K562 (cell line): ENCODE data around the gene CENPT. TPM values are rescaled to one million over a fixed set of nuclear protein-coding genes. Genes with fewer than 3 reads are reported as not detected.

Experiments
- ARID2 ChIP-seq: fragments of 450-650 bp; IDR thresholded peaks from 2 replicates; pipeline ENCODE4 v1.6.1; 2017; ENCODE audit warnings: antibody characterized with exemption, mild to moderate bottlenecking
- CC2D1A ChIP-seq: fragments of 450-650 bp; IDR thresholded peaks from 2 replicates; pipeline ENCODE4 v1.6.1; 2017; ENCODE audit warnings: mild to moderate bottlenecking
- IFI16 ChIP-seq: fragments of 250-450 bp; sonication (Bioruptor Pico); IDR thresholded peaks from 2 replicates; pipeline ENCODE4 v2.1.2; 2022; ENCODE audit warnings: mild to moderate bottlenecking, inconsistent platforms
- POLR3A ChIP-seq: IDR thresholded peaks from 2 replicates; pipeline ENCODE4 v1.6.1; 2011; ENCODE audit warnings: borderline replicate concordance, mild to moderate bottlenecking, moderate library complexity; ENCODE audit not compliant: insufficient read length, insufficient read depth; ENCODE audit errors: extremely low read depth
- RBM34 ChIP-seq: fragments of 200-400 bp; formaldehyde crosslinking; IDR thresholded peaks from 2 replicates; pipeline ENCODE4 v1.6.1; 2018; ENCODE audit warnings: low read length, borderline replicate concordance; ENCODE audit not compliant: insufficient read depth
- TARDBP ChIP-seq: fragments of 450-650 bp; IDR thresholded peaks from 2 replicates; pipeline ENCODE4 v1.6.1; 2016
- ZNF133 ChIP-seq: fragments of 250-450 bp; sonication (Bioruptor Pico); IDR thresholded peaks from 2 replicates; pipeline ENCODE4 v1.4.0; 2020; ENCODE audit warnings: mild to moderate bottlenecking
- ZNF174 ChIP-seq: fragments of 250-450 bp; sonication (Bioruptor Pico); IDR thresholded peaks from 2 replicates; pipeline ENCODE4 v1.4.0; 2020; ENCODE audit warnings: mild to moderate bottlenecking
- polyA plus RNA-seq, 8 experiments: library from polyadenylated mRNA; depleted of rRNA in 4 of 8; stranded (reverse) in 5 of 8; unstranded in 3 of 8; fragments of >200 nt; fragmentation: Nextera tagmentation in 2 of 8; fragmentation: Illumina TruSeq in 1 of 8; extraction: Ambion mirVana in 2 of 8; extraction: Trizol in 1 of 8; gene quantifications; 2 replicates each; pipeline versions ENCODE4 v1.2.1 to v1.2.3, GENCODE V29; 2011 to 2014; ENCODE audit warnings: inconsistent platforms in 1 of 8, missing spikeins in 1 of 8
- total RNA-seq, 7 experiments: library from RNA; depleted of rRNA in 6 of 7; stranded (reverse); fragments of >200 nt in 6 of 7; fragmentation: Illumina TruSeq in 2 of 7; extraction: Trizol in 2 of 7; gene quantifications; 2 replicates each; pipeline versions ENCODE4 v1.2.1 to v1.2.3, GENCODE V29; 2011 to 2021; ENCODE audit warnings: low replicate concordance in 1 of 7
- TF ChIP-seq, protein P1 (sequence below): fragments of 200-600 bp; sonication (generic); IDR thresholded peaks from one replicate; pipeline ENCODE4 v1.6.1; 2012; ENCODE audit warnings: mild to moderate bottlenecking, low read depth, low read length, inconsistent platforms
- TF ChIP-seq, protein P2 (sequence below), 2 experiments: fragments of 150-350 bp in 1 of 2; IDR thresholded peaks; 2 replicates each; pipeline ENCODE4 v1.6.1; 2012 to 2016; ENCODE audit warnings: low read depth in 2 of 2, low read length in 2 of 2, mild to moderate bottlenecking in 1 of 2, moderate library complexity in 1 of 2
- TF ChIP-seq, protein P3 (sequence below): fragments of 250-450 bp; sonication (Bioruptor Pico); IDR thresholded peaks from 2 replicates; pipeline ENCODE4 v1.5.0; 2020; ENCODE audit warnings: mild to moderate bottlenecking

Gene CENPT
- total and polyA plus RNA-seq, 9 of the 15 experiments (the other 6 are each of a cell fraction or from before 2014, with no cell fraction given), result 3.6 to 94.2 (median 44.1) TPM

DNA sequence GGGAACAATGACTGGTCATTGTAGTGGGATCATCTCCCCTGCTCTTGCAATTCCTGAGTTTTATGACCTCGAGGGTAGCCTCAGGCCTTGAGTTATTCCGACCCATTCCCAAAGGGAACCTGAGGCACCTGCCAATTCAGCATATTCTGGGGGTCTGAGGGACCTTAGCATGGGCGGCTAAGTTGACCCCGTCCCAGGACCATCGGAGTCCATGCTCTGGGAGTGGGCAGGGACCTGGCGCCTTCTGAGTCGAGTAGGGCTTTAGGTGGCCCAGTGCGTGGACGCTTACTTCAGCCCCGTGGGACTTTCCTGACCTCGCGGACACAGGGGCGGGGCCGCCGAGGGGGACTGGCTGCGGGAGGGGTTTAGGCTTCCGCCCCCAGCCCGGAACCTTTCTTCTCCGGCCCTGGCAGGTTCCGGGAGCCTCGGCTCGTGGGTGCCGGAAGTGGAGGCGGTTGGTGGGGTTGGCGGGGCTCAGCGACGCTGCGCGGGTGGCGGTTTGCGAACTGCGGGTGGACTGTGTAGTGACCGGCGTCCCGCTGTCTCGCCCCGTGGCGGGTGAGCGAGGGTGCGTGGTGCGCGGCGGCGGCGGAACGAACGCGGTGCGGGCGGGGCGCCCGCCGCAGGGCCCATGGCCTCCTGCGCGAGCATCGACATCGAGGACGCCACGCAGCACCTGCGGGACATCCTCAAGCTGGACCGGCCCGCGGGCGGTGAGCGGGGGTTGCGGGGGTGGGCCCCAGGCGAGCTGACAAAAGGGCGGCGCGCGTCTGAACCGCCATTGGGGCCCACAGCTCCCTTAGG, 25.3 kb upstream of the CENPT start, which contains the start of gene EDC4 (continued):
- TF ChIP-seq, protein P1, sequence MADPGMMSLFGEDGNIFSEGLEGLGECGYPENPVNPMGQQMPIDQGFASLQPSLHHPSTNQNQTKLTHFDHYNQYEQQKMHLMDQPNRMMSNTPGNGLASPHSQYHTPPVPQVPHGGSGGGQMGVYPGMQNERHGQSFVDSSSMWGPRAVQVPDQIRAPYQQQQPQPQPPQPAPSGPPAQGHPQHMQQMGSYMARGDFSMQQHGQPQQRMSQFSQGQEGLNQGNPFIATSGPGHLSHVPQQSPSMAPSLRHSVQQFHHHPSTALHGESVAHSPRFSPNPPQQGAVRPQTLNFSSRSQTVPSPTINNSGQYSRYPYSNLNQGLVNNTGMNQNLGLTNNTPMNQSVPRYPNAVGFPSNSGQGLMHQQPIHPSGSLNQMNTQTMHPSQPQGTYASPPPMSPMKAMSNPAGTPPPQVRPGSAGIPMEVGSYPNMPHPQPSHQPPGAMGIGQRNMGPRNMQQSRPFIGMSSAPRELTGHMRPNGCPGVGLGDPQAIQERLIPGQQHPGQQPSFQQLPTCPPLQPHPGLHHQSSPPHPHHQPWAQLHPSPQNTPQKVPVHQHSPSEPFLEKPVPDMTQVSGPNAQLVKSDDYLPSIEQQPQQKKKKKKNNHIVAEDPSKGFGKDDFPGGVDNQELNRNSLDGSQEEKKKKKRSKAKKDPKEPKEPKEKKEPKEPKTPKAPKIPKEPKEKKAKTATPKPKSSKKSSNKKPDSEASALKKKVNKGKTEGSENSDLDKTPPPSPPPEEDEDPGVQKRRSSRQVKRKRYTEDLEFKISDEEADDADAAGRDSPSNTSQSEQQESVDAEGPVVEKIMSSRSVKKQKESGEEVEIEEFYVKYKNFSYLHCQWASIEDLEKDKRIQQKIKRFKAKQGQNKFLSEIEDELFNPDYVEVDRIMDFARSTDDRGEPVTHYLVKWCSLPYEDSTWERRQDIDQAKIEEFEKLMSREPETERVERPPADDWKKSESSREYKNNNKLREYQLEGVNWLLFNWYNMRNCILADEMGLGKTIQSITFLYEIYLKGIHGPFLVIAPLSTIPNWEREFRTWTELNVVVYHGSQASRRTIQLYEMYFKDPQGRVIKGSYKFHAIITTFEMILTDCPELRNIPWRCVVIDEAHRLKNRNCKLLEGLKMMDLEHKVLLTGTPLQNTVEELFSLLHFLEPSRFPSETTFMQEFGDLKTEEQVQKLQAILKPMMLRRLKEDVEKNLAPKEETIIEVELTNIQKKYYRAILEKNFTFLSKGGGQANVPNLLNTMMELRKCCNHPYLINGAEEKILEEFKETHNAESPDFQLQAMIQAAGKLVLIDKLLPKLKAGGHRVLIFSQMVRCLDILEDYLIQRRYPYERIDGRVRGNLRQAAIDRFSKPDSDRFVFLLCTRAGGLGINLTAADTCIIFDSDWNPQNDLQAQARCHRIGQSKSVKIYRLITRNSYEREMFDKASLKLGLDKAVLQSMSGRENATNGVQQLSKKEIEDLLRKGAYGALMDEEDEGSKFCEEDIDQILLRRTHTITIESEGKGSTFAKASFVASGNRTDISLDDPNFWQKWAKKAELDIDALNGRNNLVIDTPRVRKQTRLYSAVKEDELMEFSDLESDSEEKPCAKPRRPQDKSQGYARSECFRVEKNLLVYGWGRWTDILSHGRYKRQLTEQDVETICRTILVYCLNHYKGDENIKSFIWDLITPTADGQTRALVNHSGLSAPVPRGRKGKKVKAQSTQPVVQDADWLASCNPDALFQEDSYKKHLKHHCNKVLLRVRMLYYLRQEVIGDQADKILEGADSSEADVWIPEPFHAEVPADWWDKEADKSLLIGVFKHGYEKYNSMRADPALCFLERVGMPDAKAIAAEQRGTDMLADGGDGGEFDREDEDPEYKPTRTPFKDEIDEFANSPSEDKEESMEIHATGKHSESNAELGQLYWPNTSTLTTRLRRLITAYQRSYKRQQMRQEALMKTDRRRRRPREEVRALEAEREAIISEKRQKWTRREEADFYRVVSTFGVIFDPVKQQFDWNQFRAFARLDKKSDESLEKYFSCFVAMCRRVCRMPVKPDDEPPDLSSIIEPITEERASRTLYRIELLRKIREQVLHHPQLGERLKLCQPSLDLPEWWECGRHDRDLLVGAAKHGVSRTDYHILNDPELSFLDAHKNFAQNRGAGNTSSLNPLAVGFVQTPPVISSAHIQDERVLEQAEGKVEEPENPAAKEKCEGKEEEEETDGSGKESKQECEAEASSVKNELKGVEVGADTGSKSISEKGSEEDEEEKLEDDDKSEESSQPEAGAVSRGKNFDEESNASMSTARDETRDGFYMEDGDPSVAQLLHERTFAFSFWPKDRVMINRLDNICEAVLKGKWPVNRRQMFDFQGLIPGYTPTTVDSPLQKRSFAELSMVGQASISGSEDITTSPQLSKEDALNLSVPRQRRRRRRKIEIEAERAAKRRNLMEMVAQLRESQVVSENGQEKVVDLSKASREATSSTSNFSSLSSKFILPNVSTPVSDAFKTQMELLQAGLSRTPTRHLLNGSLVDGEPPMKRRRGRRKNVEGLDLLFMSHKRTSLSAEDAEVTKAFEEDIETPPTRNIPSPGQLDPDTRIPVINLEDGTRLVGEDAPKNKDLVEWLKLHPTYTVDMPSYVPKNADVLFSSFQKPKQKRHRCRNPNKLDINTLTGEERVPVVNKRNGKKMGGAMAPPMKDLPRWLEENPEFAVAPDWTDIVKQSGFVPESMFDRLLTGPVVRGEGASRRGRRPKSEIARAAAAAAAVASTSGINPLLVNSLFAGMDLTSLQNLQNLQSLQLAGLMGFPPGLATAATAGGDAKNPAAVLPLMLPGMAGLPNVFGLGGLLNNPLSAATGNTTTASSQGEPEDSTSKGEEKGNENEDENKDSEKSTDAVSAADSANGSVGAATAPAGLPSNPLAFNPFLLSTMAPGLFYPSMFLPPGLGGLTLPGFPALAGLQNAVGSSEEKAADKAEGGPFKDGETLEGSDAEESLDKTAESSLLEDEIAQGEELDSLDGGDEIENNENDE, result no peak
- TF ChIP-seq, protein P2, sequence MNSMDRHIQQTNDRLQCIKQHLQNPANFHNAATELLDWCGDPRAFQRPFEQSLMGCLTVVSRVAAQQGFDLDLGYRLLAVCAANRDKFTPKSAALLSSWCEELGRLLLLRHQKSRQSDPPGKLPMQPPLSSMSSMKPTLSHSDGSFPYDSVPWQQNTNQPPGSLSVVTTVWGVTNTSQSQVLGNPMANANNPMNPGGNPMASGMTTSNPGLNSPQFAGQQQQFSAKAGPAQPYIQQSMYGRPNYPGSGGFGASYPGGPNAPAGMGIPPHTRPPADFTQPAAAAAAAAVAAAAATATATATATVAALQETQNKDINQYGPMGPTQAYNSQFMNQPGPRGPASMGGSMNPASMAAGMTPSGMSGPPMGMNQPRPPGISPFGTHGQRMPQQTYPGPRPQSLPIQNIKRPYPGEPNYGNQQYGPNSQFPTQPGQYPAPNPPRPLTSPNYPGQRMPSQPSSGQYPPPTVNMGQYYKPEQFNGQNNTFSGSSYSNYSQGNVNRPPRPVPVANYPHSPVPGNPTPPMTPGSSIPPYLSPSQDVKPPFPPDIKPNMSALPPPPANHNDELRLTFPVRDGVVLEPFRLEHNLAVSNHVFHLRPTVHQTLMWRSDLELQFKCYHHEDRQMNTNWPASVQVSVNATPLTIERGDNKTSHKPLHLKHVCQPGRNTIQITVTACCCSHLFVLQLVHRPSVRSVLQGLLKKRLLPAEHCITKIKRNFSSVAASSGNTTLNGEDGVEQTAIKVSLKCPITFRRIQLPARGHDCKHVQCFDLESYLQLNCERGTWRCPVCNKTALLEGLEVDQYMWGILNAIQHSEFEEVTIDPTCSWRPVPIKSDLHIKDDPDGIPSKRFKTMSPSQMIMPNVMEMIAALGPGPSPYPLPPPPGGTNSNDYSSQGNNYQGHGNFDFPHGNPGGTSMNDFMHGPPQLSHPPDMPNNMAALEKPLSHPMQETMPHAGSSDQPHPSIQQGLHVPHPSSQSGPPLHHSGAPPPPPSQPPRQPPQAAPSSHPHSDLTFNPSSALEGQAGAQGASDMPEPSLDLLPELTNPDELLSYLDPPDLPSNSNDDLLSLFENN (IDR thresholded peaks at IDR 0.05; ENCODE audit: low read depth in 2 of 2, low read length in 2 of 2), result peak in 1 of 2 experiments; percentile 83; a peak in 2 of 4 replicates
- no peak for TF ChIP-seq CC2D1A
- TF ChIP-seq ZNF133 (CRISPR knock-in tag), result no peak
- TF ChIP-seq, protein P3, sequence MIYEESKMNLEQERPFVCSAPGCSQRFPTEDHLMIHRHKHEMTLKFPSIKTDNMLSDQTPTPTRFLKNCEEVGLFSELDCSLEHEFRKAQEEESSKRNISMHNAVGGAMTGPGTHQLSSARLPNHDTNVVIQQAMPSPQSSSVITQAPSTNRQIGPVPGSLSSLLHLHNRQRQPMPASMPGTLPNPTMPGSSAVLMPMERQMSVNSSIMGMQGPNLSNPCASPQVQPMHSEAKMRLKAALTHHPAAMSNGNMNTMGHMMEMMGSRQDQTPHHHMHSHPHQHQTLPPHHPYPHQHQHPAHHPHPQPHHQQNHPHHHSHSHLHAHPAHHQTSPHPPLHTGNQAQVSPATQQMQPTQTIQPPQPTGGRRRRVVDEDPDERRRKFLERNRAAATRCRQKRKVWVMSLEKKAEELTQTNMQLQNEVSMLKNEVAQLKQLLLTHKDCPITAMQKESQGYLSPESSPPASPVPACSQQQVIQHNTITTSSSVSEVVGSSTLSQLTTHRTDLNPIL (CRISPR knock-in tag), result no peak
- no peak for TF ChIP-seq RBM34
- TF ChIP-seq POLR3A, result no peak
- TF ChIP-seq ZNF174 (CRISPR knock-in tag), result no peak
- peak; percentile 86 for TF ChIP-seq TARDBP
- TF ChIP-seq IFI16 (CRISPR knock-in tag), result no peak
- no peak for TF ChIP-seq ARID2
